HG02763 (cell line): ENCODE measurements around the gene LHX8.
"Not testable (repeated sequence)": the region's sequence is repeated elsewhere in the genome, so short reads cannot be mapped to it uniquely, and the experiment has no call there.

Experiments
- ATAC-seq: cut with Tn5 transposase; IDR thresholded peaks from one replicate; pipeline ENCODE4 v1.9.1; 2021; ENCODE audit warnings: mild to moderate bottlenecking, moderate library complexity; ENCODE audit not compliant: unreplicated experiment

LHX8 gene

DNA sequence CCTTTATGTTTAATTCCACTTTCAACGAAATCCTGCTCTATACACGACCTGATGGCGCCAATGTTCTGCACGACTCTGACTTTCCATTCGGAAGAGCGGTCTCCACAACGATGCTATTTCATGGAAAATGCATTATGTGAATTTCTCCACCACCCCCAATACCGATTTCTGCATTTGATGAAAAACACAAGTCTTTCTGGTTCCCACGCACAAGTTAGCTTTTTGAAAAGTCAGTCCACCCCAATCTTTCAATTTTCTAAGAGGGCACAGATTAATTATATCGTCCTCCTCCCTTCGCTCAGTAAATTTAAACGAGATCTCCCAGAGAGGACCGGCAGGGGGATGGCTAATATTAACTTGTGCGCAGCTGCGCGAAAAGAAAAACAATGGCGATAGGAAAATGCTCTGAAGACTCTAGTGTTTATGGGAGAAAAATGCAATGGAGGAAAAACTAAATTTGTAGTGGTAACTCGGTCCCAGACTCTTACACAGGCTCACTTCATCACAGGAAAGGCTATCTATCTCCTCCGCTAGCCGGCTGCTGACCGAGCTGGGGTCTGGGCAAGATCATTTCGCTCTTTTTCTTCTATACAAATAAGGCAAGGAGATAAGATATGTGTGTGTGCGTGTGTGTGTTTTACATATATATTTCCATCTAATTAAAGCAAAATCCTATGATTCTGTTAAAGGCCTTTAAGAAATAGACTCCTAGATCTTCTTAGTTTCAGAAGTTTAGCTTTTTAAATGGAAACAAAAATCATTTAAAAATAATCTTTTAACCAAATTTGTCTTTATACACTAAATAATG, 1.2 kb upstream of the LHX8 start:
- ATAC-seq: no peak

DNA sequence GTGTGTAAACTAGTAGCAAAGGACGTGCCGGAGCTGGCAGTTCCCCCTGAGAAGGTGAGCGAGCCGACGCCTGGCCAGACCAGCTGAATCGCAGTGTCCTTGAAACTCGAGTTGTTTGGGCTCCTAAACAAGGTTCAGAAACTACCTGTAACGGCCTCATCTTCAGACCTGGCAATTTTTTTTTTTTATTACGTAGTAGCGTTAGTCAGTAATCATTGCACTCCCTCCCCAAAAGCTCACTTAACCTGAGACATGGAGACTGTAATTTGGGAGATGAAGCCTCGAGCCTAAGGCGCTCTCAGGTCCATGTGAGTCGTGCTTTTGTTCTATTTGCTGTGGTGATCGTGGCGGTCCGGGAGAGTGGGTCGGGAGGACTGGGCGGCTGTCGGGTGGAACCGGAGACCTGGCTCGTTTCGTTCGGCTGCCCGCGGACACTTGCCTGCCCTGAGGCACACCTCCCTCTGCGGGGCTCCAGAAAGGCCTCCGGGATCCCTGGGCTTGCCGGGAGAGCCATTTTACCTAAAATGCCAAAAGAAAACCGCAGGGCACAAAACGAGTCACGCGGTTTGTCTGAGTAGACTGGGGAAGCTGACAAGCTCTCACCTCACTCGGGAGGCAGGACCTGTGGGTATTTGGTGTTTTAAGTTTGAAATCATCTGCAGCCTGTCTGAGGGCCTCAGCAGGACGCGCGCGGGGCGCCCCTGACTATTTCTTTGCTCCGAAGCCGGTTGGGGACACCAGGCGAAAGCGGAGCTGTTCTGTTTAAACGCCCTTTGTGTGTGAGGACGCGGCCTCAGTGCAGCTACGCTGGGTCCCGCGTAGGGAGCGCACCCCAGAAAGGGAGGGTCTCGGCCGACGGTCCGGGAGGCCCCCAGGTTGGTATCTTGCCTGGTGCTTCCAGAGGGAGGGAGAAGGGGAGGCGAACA, 722 bp downstream of the LHX8 start:
- no peak for ATAC-seq

GRCh38 chr1:75135573-75136194, 1.5 kb downstream of the LHX8 start:
- ATAC-seq: no peak

- ATAC-seq: no peak
Measured at GRCh38 chr1:75136195-75136815, 2.1 kb downstream of the LHX8 start.

DNA sequence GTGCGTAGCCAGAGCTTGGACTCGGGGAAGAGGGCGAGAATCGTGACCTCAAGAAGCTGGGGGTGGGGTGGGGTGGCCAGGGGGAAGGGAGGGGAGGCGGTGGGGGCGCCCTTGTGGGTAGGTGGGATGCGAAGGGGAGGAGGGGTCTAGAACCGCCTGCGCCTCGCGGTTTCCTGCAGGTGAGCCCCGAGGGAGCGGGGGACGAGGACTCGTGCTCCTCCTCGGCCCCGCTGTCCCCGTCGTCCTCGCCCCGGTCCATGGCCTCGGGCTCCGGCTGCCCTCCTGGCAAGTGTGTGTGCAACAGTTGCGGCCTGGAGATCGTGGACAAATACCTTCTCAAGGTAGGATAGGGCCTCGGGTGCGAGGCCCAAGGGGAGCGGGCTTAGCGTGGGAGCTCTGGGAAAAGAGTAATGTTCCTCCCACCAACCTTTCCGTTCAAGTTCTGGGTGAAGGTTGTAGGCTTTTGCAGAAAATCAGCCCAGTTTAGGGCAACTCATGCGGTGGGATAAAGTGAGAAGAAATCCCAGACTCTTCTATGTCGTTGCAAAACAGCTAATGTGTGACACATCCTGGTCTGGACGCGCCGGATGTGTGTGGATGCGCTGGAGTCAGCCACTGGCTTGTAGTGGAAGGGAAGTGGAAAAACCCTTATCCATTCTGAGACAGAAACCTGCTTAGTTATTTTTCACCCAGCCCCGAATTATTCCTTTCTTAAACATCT, 2.9 kb downstream of the LHX8 start:
- no peak for ATAC-seq

DNA sequence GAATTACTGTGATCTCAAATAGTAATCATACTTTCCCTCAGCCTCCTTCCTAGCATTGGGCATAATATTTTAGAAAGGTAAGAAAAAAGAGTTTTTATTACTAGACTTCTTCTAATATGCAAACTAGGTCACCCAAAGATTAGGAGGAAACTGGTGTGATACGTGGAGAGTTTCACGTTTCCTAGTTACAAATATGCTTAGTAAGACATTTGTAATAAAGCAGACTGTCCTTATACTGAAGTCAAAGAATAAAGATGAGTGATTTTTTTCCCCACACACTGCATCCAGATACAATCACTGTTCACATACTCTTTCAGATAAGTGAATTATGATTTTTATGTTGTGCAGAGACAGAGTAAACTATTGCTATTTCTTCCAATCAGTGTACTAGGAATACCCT, 17.9 kb downstream of the LHX8 start:
- ATAC-seq: no peak

DNA sequence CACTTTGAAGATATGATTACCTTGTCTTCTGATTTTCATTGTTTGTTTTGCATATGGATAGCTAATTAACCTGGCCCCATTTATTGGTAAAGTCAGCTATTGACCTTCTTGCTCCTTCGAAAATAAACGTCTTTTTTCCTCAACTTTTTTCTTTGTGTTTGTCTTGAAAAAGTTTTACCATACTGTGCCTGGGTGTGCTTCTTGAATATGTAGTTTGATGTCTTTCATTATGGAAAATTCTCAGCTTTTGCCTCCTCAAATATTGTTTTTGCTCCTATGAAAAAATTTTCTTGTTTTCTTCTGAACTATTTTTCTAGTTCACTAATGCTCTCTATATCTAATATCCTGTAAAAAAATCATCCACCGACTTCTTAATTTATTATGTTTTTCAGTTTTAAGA, 25.0 kb downstream of the LHX8 start:
- ATAC-seq: no peak

- no peak for ATAC-seq
Measured at GRCh38 chr1:75165264-75165663, 31.1 kb downstream of the LHX8 start.

DNA sequence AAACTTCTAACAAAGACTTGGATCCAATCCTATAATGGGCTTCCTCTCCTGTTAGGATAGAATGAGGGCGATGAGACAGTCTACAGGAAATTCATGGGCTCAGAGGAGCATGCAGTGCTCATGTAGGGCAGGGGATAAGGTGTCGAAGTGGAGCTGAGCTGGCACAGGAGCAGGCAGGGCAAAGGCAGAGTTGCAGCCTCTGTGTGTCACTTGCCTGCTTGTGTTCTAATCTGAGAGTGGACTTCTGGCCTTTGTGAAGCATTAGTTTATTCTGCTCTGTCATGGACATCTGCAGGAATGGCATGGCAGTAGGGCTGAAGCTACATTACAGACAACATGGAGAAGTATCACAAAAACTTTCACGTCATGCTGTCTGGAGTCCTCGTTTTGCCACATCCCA, 32.6 kb downstream of the LHX8 start:
- no peak for ATAC-seq

DNA sequence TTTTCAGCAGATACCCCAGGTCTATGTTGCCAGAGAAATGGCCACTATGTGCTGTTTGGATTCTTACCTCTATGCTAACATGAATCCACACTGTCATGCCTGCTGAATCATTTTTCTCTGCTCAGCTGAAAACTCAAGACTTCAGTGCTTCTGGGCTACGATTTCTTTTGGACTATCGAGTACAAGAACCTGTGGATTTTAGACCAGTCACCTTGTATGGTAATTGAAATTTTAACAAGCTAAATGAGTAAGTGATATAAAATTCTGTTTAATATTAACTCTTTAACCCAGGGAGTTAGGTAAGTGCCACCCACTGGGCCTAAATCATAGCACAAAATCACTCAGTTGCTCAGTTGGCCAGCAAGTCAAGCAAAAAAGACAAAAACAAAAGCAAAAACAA, 35.8 kb downstream of the LHX8 start:
- ATAC-seq: no peak

- no peak for ATAC-seq
Measured at GRCh38 chr1:75170981-75171380, 36.8 kb downstream of the LHX8 start.

- no peak for ATAC-seq
Measured at GRCh38 chr1:75171876-75172275, 37.7 kb downstream of the LHX8 start.

- ATAC-seq: no peak
Measured at GRCh38 chr1:75172556-75172955, 38.4 kb downstream of the LHX8 start.

GRCh38 chr1:75174031-75174760, 40.0 kb downstream of the LHX8 start:
- ATAC-seq: no peak

DNA sequence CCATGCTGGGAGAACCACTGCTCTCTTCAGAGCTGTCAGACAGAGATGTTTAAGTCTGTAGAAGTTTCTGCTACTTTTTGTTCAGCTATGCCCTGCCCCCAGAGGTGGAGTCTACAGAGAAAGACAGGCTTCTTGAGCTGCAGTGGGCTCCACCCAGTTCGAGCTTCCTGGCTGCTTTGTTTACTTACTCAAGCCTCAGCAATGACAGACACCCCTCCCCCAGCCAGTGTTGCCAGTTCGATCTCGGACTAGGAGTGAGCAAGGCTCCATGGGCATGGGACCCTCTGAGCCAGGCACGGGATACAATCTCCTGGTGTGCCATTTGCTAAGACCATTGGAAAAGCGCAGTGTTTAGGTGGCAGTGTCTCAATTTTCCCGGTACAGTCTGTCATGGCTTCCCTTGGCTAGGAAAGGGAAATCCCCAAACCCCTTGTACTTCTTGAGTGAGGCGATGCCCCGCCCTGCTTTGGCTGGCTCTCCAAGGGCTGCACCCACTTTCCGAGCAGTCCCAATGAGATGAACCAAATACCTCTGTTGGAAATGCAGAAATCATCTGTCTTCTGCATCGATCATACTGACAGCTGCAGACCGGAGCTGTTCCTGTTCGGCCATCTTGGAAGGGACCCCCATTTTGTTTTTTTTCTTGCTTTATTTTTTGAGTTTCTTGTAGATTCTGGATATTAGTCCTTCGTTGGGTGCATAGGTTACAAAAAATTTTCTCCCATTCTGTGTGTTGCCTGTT, 47.2 kb downstream of the LHX8 start:
- ATAC-seq: not testable (repeated sequence)

- no peak for ATAC-seq
Measured at GRCh38 chr1:75188892-75189291, 54.7 kb downstream of the LHX8 start.

DNA sequence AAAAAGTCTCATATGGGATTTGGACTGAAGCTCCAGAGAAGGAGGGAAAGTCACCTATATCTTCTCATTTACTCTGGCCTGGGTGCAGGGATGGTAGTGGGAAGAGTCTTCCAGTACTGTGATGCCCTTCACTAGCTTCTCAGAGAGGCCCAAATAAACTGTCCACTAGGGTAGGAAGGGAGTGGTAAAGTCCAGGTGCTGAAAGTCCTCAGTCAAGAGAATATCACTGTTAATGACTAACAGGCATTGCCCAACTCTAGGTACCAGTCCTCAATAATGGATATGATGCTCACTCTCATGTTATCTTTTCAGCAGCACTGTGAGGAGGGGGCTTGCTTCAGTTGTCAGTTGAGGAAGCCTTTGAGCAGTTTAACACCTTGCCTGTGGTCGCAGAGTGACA, 64.0 kb downstream of the LHX8 start:
- ATAC-seq: no peak

DNA sequence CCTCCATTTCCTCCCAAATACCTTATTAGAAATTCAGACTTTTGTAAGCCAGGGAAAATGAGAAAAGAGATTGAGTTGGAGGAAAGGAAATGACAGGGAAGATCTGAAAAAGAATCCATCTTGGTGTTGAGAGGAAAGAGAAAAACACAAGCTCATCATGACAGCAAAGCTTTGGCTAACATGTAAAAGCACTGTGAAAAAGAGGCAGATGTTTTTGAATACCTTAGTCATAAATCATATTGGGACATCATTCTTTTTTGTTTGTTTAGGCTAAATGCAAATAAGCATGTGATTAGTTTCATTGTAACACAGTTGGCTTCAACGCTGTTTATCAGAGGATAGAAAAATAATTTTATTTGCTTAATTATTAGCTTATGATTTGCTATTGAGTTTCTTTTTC, 64.6 kb downstream of the LHX8 start:
- ATAC-seq: no peak

DNA sequence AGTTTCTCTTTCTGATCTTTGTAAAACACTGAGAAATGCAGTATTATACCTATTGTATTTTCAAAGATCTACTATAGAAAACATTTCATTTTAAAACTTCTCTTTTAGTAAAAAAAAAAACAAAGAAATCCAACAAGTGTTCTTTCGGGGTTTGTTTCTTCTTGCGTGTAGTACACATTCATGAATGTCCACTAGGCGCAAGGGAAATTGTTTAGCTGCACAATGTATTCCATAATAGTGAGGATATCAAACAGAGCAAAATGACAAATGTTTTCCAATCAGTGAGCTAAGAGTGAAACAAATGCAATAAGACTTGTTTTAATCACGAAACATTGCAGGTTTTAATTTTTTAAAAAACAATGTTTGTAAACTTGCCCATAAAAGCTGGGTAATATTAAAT, 68.6 kb downstream of the LHX8 start:
- no peak for ATAC-seq
